ENCODE results near the gene OCIAD1. TPM values are rescaled to one million over a fixed set of nuclear protein-coding genes. Genes with fewer than 3 reads are reported as not detected.

Gene OCIAD1
- total and polyA plus RNA-seq, 2 of the 13 experiments (the other 11 are each of a cell fraction or from before 2014, with no cell fraction given): 67.3 to 74.9 TPM

GRCh38 chr4:48830706-48831531 is at the start of gene OCIAD1 (continued):
- TF ChIP-seq AHDC1 (CRISPR knock-in tag; IDR thresholded peaks at IDR 0.05; ENCODE audit: borderline replicate concordance) (no peak), TARDBP (CRISPR knock-in tag; IDR thresholded peaks at IDR 0.05) (peak; percentile 50; the same call in 1 of the 2 replicates), ZNF75D (CRISPR knock-in tag; IDR thresholded peaks at IDR 0.05; ENCODE audit: borderline replicate concordance) (no peak), ZNF652 (CRISPR knock-in tag; IDR thresholded peaks at IDR 0.05; ENCODE audit: borderline replicate concordance, low read depth) (no peak), CCDC6 (CRISPR knock-in tag; IDR thresholded peaks at IDR 0.05) (no peak), HMGA1 (CRISPR knock-in tag; conservative IDR thresholded peaks at IDR 0.05) (no peak), FOXA1 (IDR thresholded peaks at IDR 0.05) (no peak), FOXA1 (CRISPR knock-in tag; IDR thresholded peaks at IDR 0.05) (no peak), ZNF20 (CRISPR knock-in tag; IDR thresholded peaks at IDR 0.05) (no peak), ZNF549 (CRISPR knock-in tag; IDR thresholded peaks at IDR 0.05) (no peak), POGK (CRISPR knock-in tag; conservative IDR thresholded peaks at IDR 0.05) (0 out of 2 replicates have a peak, but pooled peaks have one; percentile 45), HNRNPL (IDR thresholded peaks at IDR 0.05; ENCODE audit: low read depth, low read length) (0 out of 2 replicates have a peak, but pooled peaks have one; percentile 20), ATF7-NPFF (CRISPR knock-in tag; IDR thresholded peaks at IDR 0.05; ENCODE audit: low read depth) (no peak), ZNF44 (CRISPR knock-in tag; IDR thresholded peaks at IDR 0.05) (no peak), SP2 (CRISPR knock-in tag; IDR thresholded peaks at IDR 0.05) (no peak), ZSCAN30 (CRISPR knock-in tag; IDR thresholded peaks at IDR 0.05) (no peak), CSRNP2 (CRISPR knock-in tag; conservative IDR thresholded peaks at IDR 0.05; ENCODE audit: low read depth) (no peak), SRSF9 (IDR thresholded peaks at IDR 0.05; ENCODE audit: borderline replicate concordance, insufficient read depth, low read depth, low read length, poor library complexity, severe bottlenecking) (no peak), ZNF709 (CRISPR knock-in tag; IDR thresholded peaks at IDR 0.05) (no peak)
